Fibroblast of skin of left quadriceps (primary cell): Measurements from ENCODE around the gene TMEM178A.

Source experiments
- DNase-seq, 2 experiments: peaks; one replicate each; pipeline ENCODE4 v3.0.0-alpha.2; 2013; ENCODE audit warnings: low read depth in 2 of 2

Gene TMEM178A

DNA sequence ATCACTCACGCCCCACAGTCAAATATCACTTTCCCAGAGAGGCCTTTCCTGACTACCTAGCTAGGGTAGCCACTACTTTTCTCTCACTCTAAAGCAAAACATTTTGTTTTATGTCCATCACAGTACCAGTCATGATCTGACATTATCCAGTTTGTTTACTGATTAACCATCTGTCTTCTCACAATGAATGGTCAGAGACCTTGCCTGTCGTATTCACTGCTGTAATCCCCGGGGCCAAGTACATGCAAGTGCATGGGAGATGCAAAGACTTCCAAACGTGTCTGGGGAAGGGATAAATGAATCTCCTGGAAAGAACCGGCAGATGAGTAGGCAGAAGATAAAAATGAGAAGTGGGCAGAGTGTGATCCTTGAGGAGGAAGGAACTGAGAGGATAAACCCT is 73.7 kb downstream of the TMEM178A start:
- no peak for DNase-seq

DNA sequence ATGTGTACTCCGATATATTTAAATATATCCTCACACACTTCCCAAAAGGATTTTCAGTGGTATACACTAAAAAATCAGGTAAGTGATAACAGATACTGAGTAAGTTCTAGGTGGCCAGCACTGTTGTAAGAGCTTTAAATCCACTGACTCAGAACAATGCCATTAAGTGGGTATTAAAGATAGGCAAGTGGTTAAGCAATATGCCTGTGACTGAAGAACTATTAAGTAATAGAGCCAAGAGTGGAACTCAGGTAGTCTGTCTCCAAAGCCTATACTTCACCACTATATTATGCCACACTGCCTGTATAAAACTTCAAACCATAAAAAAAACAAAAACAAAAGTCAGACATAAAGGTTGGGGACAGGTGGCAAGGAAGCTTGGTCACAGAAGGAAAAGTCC is 76.2 kb downstream of the TMEM178A start:
- DNase-seq = no peak

DNA sequence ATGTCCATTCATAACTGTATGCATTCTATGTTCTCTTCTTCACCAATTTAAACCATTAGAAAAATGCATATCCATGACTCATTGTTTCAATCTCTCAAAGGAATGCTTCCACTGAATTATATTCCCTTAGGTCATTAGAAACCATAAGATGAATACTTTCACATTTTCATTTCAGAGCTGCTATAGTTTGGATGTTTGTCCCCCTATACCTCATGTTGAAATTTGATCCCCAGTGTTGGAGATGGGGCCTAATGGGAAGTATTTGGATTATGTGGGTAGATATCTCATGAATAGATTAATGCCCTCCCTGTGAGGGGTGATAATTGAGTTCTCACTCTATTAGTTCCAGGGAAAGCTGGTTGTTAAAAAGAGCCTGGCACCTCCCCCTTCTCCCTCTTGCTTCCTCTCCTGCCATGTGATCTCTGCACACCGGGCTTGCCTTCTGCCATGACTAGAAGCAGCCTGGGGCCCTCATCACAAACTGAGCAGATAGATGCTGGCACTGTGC is 77.6 kb downstream of the TMEM178A start:
- DNase-seq = peak; percentile 69 to 71

DNA sequence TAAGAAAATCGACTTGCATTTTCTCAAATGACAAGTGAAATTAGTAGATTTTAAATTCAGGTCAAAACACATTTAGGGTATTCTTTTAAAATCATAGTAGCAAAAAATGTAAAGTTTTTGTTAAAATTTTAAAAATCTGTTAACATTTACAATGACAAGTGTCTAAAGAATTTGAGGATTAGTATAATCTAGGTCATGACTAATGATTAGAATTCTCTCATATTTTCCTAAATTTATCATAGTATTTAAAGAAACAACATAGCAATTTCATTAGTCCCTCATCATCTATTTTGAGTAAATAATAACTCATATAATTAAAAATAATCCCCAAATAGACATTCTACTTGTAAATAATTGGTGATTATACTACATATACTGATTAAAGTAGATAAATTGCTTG is 89.7 kb downstream of the TMEM178A start:
- DNase-seq = no peak

DNA sequence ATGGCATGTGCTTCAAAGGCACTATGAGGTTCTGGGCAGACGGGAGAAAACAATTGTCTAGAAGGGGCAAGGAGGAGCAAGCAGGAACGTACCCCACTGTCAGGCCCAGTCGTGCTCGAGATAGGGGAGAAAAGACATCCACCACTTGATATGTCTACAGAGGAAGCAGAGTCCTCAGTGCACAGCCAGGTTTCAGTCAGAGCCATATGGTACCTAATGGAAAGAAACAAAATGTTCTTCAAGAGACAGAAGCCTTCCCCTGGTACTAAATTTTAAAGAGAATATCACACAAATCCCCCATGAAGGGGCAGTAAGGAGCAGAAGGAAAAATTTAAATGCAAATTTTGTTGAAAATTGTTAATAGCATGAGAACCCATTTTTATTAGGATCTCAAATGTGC is 91.4 kb downstream of the TMEM178A start:
- no peak for DNase-seq

DNA sequence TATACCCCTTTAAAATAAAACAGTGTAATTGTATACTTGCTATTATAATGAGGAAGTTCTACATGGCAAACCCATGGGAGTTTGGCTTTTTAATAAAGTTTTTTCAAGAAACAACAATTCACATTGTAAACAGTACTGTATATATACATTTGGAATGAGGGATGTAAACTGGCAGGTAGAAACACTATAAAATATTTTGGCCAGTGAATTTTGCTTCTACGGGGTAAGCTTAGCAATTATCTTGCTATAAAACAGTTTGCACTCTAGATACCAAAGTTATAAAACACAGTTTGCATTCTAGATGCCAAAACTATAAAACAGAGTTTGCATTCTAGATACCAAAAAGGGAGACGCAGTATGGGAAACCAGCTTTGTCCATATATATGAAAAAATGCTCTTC is 96.7 kb downstream of the TMEM178A start:
- no peak for DNase-seq
